Uterus (tissue), 2 donors: ENCODE measurements around the gene SYCE1L.

Experiments used
- POLR2A ChIP-seq, 2 donors: fragments of 450-650 bp; IDR thresholded peaks; one replicate each; pipeline ENCODE4 v1.6.1; 2016; ENCODE audit warnings: antibody characterized with exemption in 2 of 2, mild to moderate bottlenecking in 1 of 2, moderate library complexity in 1 of 2
- TF ChIP-seq, protein P1 (sequence below), 4 experiments: fragments of 200-600 bp in 2 of 4; fragments of 450-650 bp in 2 of 4; sonication (generic) in 2 of 4; IDR thresholded peaks; one replicate each; pipeline ENCODE4 v1.5.1; 2016 to 2019; ENCODE audit warnings: antibody characterized with exemption in 4 of 4, mild to moderate bottlenecking in 2 of 4, moderate library complexity in 1 of 4

DNA sequence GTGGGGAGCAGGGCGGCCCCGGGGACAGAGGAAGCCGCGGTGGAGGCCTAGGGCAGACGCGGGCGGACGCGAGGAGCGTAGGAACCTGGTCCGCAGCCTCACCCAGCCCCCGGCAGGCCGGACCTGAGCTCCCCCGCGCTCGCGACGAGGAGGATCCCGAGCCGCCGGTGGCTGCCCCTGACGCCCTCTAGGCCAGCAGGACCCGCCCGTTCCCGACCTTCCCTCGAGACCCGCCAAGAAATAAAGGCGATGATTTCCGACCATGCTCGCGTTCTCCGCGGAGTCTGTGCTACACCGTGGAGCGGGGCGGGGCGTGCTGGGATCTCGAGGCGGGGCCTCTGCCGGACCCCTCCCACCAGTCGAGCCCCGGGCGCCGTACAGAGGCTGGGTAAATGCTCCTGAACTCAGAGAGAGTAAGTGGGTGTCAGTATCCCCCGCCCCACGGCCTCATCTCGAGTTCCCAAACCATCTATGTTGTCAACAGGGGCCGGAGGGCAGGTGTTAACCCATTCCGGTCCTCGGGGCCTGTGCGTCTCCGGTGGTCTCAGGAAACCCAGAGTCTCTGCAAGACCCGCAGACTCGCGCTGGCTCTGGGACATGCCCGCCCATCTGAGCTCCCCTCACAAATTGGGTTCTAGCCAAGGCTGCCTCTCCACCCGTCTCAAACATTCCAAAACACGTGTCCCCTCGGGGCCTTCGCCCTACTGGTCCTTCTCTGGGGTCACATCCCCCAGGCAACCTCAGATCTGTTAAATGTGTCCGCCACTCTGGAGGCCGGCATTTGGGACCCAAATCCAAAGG, 13.7 kb downstream of the SYCE1L start:
- TF ChIP-seq, protein P1, sequence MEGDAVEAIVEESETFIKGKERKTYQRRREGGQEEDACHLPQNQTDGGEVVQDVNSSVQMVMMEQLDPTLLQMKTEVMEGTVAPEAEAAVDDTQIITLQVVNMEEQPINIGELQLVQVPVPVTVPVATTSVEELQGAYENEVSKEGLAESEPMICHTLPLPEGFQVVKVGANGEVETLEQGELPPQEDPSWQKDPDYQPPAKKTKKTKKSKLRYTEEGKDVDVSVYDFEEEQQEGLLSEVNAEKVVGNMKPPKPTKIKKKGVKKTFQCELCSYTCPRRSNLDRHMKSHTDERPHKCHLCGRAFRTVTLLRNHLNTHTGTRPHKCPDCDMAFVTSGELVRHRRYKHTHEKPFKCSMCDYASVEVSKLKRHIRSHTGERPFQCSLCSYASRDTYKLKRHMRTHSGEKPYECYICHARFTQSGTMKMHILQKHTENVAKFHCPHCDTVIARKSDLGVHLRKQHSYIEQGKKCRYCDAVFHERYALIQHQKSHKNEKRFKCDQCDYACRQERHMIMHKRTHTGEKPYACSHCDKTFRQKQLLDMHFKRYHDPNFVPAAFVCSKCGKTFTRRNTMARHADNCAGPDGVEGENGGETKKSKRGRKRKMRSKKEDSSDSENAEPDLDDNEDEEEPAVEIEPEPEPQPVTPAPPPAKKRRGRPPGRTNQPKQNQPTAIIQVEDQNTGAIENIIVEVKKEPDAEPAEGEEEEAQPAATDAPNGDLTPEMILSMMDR (IDR thresholded peaks at IDR 0.05) = no peak
- TF ChIP-seq POLR2A (IDR thresholded peaks at IDR 0.05) = peak; percentile 17 to 41
